ENCODE data around the gene C17orf107.

GRCh38 chr17:4854111-4854681, 45.1 kb upstream of the C17orf107 start:
- TF ChIP-seq PTTG1 (tag; IDR thresholded peaks at IDR 0.05; ENCODE audit: low read depth) (no peak), BACH1 (tag; IDR thresholded peaks at IDR 0.05) (no peak), VEZF1 (CRISPR knock-in tag; IDR thresholded peaks at IDR 0.05) (no peak), FOXA1 (IDR thresholded peaks at IDR 0.05; ENCODE audit: borderline replicate concordance) (no peak), SMARCA5 (IDR thresholded peaks at IDR 0.05) (no peak), ZBTB7A (IDR thresholded peaks at IDR 0.05; ENCODE audit: borderline replicate concordance, control insufficient read depth, low read depth, low read length) (no peak), SIN3A (IDR thresholded peaks at IDR 0.05; ENCODE audit: borderline replicate concordance in 2 of 2, control insufficient read depth in 1 of 2, low read depth in 2 of 2, low read length in 2 of 2) (no peak), ARNT (IDR thresholded peaks at IDR 0.05) (no peak), MAX (CRISPR knock-in tag; IDR thresholded peaks at IDR 0.05) (no peak), NBN (IDR thresholded peaks at IDR 0.05; ENCODE audit: low read depth) (no peak), NFXL1 (CRISPR knock-in tag; IDR thresholded peaks at IDR 0.05) (no peak)
